ENCODE data around the gene BBOX1.

DNA sequence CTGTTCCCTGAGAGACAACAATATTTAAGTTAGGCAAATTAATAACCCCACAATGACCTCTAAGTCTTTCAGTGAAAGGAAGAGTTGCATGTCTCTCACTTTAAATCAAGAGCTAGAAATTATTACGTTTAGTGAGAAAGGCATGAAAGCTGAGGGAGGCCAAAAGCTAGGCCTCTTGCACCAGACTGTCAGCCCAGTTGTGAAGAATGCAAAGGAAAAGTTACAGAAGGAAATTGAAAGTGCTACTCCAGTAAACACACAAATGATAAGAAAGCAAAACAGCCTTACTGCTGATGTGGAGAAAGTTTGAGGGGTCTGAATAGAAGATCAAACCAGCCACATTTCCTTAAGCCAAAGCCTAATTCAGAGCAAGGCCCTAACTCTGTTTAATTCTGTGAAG, 45.0 kb downstream of the BBOX1 start:
- TF ChIP-seq, protein P1, sequence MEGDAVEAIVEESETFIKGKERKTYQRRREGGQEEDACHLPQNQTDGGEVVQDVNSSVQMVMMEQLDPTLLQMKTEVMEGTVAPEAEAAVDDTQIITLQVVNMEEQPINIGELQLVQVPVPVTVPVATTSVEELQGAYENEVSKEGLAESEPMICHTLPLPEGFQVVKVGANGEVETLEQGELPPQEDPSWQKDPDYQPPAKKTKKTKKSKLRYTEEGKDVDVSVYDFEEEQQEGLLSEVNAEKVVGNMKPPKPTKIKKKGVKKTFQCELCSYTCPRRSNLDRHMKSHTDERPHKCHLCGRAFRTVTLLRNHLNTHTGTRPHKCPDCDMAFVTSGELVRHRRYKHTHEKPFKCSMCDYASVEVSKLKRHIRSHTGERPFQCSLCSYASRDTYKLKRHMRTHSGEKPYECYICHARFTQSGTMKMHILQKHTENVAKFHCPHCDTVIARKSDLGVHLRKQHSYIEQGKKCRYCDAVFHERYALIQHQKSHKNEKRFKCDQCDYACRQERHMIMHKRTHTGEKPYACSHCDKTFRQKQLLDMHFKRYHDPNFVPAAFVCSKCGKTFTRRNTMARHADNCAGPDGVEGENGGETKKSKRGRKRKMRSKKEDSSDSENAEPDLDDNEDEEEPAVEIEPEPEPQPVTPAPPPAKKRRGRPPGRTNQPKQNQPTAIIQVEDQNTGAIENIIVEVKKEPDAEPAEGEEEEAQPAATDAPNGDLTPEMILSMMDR (IDR thresholded peaks at IDR 0.05), result no peak
- TF ChIP-seq POLR2A (IDR thresholded peaks at IDR 0.05) (no peak), EP300 (IDR thresholded peaks at IDR 0.05) (no peak)
